ENCODE results near the gene SLIT3.

Gene SLIT3

DNA sequence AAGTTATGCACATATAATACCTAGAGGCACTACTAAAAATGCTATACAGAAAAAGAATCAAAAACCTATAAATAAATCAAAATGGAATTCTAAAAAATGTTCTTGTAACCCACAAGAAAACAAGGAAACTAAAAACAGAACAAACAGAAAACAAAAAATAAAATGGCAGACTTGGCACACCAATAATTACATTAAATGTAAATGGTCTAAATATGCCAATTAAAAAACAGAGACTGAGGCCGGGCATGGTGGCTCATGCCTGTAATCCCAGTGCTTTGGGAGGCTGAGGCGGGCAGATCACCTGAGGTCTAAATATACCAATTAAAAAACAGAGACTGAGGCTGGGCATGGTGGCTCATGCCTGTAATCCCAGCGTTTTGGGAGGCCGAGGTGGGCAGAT is 142.2 kb downstream of the SLIT3 start:
- Histone ChIP-seq H3K9me3 (ENCODE audit: insufficient read depth, low read length, severe bottlenecking) (peaks cover 4% of the 10 kb centered on the region), H3K4me1 (ENCODE audit: insufficient read depth, low read length) (no peaks in the 10 kb centered on the region), H3K27ac (ENCODE audit: low read length) (no peak overlapping the region), H2AFZ (ENCODE audit: low read depth, low read length) (no peak overlapping the region), H3K79me2 (ENCODE audit: insufficient read depth, low read length) (no peaks in the 10 kb centered on the region), H4K20me1 (ENCODE audit: insufficient read depth, low read length) (no peaks in the 10 kb centered on the region), H3K4me2 (ENCODE audit: insufficient read depth, low read length) (no peak overlapping the region), H3K9ac (ENCODE audit: low read depth, low read length) (no peak overlapping the region), H3K4me3 (ENCODE audit: low read depth in 1 of 2, low read length in 2 of 2) (no peak overlapping the region), H3K27me3 (ENCODE audit: insufficient read depth, low read length, poor library complexity) (no peaks in the 10 kb centered on the region), H3K36me3 (ENCODE audit: insufficient read depth, low read length) (no peaks in the 10 kb centered on the region)
- ATAC-seq (ENCODE audit: insufficient read depth, low read depth) (no peak), DNase-seq (no peak)
- no peak for TF ChIP-seq EZH2 (IDR thresholded peaks at IDR 0.05; ENCODE audit: borderline replicate concordance, low read depth, low read length, severe bottlenecking)
- TF ChIP-seq, protein P1, sequence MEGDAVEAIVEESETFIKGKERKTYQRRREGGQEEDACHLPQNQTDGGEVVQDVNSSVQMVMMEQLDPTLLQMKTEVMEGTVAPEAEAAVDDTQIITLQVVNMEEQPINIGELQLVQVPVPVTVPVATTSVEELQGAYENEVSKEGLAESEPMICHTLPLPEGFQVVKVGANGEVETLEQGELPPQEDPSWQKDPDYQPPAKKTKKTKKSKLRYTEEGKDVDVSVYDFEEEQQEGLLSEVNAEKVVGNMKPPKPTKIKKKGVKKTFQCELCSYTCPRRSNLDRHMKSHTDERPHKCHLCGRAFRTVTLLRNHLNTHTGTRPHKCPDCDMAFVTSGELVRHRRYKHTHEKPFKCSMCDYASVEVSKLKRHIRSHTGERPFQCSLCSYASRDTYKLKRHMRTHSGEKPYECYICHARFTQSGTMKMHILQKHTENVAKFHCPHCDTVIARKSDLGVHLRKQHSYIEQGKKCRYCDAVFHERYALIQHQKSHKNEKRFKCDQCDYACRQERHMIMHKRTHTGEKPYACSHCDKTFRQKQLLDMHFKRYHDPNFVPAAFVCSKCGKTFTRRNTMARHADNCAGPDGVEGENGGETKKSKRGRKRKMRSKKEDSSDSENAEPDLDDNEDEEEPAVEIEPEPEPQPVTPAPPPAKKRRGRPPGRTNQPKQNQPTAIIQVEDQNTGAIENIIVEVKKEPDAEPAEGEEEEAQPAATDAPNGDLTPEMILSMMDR (IDR thresholded peaks at IDR 0.05; ENCODE audit: borderline replicate concordance, extremely low read depth, low read length, poor library complexity, severe bottlenecking) = no peak

- Histone ChIP-seq H3K27ac (ENCODE audit: low read length) (no peak overlapping the region), H2AFZ (ENCODE audit: low read depth, low read length) (no peak overlapping the region), H3K4me2 (ENCODE audit: insufficient read depth, low read length) (no peak overlapping the region), H3K36me3 (ENCODE audit: insufficient read depth, low read length) (no peaks in the 10 kb centered on the region), H3K79me2 (ENCODE audit: insufficient read depth, low read length) (no peaks in the 10 kb centered on the region), H4K20me1 (ENCODE audit: insufficient read depth, low read length) (no peaks in the 10 kb centered on the region), H3K4me3 (ENCODE audit: low read depth in 1 of 2, low read length in 2 of 2) (no peak overlapping the region), H3K9ac (ENCODE audit: low read depth, low read length) (no peak overlapping the region), H3K27me3 (ENCODE audit: insufficient read depth, low read length, poor library complexity) (peaks cover 2% of the 10 kb centered on the region), H3K9me3 (ENCODE audit: insufficient read depth, low read length, severe bottlenecking) (peaks cover 4% of the 10 kb centered on the region), H3K4me1 (ENCODE audit: insufficient read depth, low read length) (no peaks in the 10 kb centered on the region)
- ATAC-seq (ENCODE audit: insufficient read depth, low read depth) = no peak
- no peak for TF ChIP-seq EZH2 (IDR thresholded peaks at IDR 0.05; ENCODE audit: borderline replicate concordance, low read depth, low read length, severe bottlenecking)
- TF ChIP-seq, protein P1 (IDR thresholded peaks at IDR 0.05; ENCODE audit: borderline replicate concordance, extremely low read depth, low read length, poor library complexity, severe bottlenecking) = no peak
- no peak for DNase-seq
These were observed 143.9 kb downstream of the SLIT3 start for GRCh38 chr5:169157064-169157463.

- ATAC-seq (ENCODE audit: insufficient read depth, low read depth) (no peak), DNase-seq (no peak)
- no peak overlapping the region for H3K9ac ChIP-seq (ENCODE audit: low read depth, low read length)
- peaks cover 12% of the 10 kb centered on the region for H3K27me3 ChIP-seq (ENCODE audit: insufficient read depth, low read length, poor library complexity)
- H3K4me2 ChIP-seq (ENCODE audit: insufficient read depth, low read length) = no peak overlapping the region
- no peaks in the 10 kb centered on the region for H4K20me1 ChIP-seq (ENCODE audit: insufficient read depth, low read length)
- H3K4me3 ChIP-seq (ENCODE audit: low read depth in 1 of 2, low read length in 2 of 2) = no peak overlapping the region
- TF ChIP-seq, protein P1 (IDR thresholded peaks at IDR 0.05; ENCODE audit: borderline replicate concordance, extremely low read depth, low read length, poor library complexity, severe bottlenecking) = no peak
- TF ChIP-seq EZH2 (IDR thresholded peaks at IDR 0.05; ENCODE audit: borderline replicate concordance, low read depth, low read length, severe bottlenecking) = no peak
- H3K36me3 ChIP-seq (ENCODE audit: insufficient read depth, low read length) = no peaks in the 10 kb centered on the region
- no peak overlapping the region for H2AFZ ChIP-seq (ENCODE audit: low read depth, low read length)
- H3K27ac ChIP-seq (ENCODE audit: low read length) = no peak overlapping the region
- peaks cover 4% of the 10 kb centered on the region for H3K9me3 ChIP-seq (ENCODE audit: insufficient read depth, low read length, severe bottlenecking)
- H3K4me1 ChIP-seq (ENCODE audit: insufficient read depth, low read length) = no peaks in the 10 kb centered on the region
- no peaks in the 10 kb centered on the region for H3K79me2 ChIP-seq (ENCODE audit: insufficient read depth, low read length)
These were observed 146.3 kb downstream of the SLIT3 start for GRCh38 chr5:169154679-169155078.

DNA sequence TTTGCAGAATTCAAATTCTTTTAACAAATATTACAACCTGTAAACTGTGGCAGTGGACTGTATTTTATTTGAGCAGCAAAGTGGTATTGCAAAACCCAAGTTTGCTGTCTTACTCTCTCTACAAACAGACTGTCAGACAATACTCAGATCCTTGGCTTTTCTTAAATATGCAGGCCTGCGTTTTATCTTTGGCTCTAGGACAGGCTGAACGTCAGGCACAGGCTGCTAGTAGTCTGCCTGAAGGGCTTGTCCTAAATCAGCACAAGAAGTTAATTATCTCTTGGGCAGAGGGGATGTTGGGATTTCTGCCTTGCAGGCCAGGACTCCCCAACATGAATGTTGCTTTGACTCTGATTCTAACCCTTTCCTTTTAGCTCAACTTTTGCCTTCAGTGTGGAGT is 147.5 kb downstream of the SLIT3 start:
- Histone ChIP-seq H3K9ac (ENCODE audit: low read depth, low read length) (no peak overlapping the region), H3K4me1 (ENCODE audit: insufficient read depth, low read length) (no peaks in the 10 kb centered on the region), H4K20me1 (ENCODE audit: insufficient read depth, low read length) (no peaks in the 10 kb centered on the region), H3K27ac (ENCODE audit: low read length) (no peak overlapping the region), H3K27me3 (ENCODE audit: insufficient read depth, low read length, poor library complexity) (peaks cover 15% of the 10 kb centered on the region), H3K79me2 (ENCODE audit: insufficient read depth, low read length) (no peaks in the 10 kb centered on the region), H2AFZ (ENCODE audit: low read depth, low read length) (no peak overlapping the region), H3K4me3 (ENCODE audit: low read depth in 1 of 2, low read length in 2 of 2) (no peak overlapping the region), H3K4me2 (ENCODE audit: insufficient read depth, low read length) (no peak overlapping the region), H3K36me3 (ENCODE audit: insufficient read depth, low read length) (no peaks in the 10 kb centered on the region), H3K9me3 (ENCODE audit: insufficient read depth, low read length, severe bottlenecking) (peaks cover 4% of the 10 kb centered on the region)
- no peak for TF ChIP-seq EZH2 (IDR thresholded peaks at IDR 0.05; ENCODE audit: borderline replicate concordance, low read depth, low read length, severe bottlenecking)
- TF ChIP-seq, protein P1 (IDR thresholded peaks at IDR 0.05; ENCODE audit: borderline replicate concordance, extremely low read depth, low read length, poor library complexity, severe bottlenecking) = no peak
- ATAC-seq (ENCODE audit: insufficient read depth, low read depth) (no peak), DNase-seq (no peak)

Measured in DND-41 (cell line).